Head of caudate nucleus (tissue), 42 donors: ENCODE data around the gene INCENP.

ENCODE experiments used
- DNase-seq, 42 donors: peaks; one replicate each; pipeline versions ENCODE4 v3.0.0 to v3.0.0-alpha.2; 2020 to 2021; ENCODE audit warnings: mixed read lengths in 7 of 42
- intact Hi-C: fragments of 100-400 bp; cut with DNase I; formaldehyde crosslinking; loops from one replicate; pipeline ENCODE4 v1.15.0; 2022

The INCENP gene

DNA sequence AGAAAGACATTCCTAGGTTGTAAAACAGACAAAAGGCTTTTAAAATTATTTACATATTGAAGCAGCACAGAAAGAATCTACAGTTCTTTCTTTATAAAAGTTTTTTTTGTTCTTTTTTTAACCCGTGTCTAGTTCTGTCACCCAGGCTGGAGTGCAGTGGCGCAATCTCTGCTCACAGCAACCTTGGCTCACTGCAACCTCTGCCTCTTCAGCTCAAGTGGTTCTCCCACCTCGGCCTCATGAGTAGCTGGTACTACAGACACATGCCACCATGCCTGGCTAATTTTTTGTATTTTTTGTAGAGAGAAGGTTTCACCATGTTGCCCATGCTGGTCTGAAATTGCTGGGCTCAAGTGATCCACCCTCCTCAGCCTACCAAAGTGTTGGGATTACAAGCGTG, 3.8 kb upstream of the INCENP start:
- DNase-seq = no peak
- intact Hi-C loops = no loop called here

DNA sequence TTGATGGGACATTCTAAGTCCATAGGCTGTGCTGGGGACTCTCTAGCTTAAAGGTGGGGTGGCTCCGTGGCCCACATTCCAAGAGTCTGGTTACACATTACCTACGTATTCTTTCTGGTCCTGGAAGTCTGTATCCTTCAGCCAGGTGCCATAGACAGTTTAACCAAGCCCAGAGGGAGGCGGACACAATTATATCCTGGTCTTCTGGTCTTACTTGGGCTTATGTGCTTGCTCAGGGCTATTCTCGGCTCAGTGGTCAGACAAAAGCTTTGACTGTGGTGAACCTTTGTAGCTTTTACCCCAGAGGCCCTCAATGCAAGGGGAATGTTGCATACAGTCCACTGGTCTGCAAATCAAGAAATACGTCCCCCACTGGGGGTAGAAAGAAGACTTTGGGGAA, 3.4 kb upstream of the INCENP start:
- intact Hi-C loops = no loop called here
- DNase-seq = peak in 1 of 42 donors; percentile 7

DNA sequence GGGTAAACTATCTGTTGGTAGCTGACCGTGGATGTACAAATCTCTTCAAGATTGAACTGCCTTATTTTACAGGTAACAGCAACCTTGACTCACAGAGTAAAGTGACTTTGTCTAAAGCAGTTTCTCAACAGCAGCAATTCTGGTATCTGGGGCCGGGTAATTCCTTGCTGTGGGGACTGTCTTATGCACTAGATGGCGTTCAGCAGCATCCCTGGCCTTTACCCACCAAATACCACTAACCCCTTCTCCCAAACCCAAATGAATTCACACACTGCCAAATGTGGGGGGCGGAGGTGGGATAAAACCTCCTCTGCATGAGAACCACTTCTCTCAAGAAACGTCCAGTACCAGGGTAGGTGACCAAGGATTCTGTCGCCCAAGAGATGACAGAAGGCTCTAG, 1.7 kb upstream of the INCENP start:
- peak in 1 of 42 donors; percentile 29 for DNase-seq
- intact Hi-C loops = no loop called here

DNA sequence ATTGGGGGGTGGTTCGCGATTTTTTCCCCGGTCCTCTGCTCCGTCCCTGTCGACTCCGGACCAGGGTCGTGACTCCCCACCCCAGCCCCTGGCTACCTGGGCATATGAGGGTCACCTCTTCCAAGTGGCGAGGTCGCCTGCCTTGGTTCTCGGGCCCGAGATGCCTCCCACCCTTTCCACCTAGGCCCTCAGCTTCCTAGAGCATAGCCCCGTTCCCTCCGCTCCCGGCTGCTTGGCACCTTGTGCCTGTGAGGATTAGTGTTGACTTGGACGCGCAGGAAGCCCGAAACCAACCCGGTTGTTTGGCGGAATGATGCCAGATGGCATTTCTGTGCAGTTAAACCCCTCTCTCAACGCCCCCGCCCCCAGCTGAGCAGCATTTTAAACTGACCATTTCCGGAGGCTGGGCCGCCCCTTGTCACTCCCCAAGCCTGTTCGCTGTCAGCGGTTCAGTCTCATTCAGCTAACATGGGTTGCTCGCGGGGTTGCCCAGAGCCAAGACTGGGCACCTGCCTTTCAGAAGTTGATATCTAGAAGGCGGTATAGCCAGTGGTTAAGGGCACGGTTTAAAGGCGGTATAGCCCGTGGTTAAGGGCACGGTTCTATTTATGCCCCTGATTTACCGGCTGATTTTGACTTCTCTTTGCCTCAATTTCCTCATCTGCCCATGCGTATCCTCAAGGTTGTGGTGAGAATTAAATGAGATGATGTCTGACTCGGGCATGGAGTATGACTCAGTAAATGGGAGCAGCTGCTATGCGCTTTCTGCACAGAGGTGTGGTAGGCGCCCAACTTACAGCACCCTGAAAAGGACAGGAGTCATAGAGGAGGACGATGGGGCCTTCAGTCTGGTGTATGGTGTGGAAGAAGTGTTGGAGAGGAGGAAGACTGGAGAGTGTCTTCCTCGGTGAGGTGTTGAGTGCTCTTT, 639 bp downstream of the INCENP start:
- intact Hi-C loops = no loop called here
- DNase-seq = peak in 12 of 42 donors; percentile 16 to 54 (median 20)

DNA sequence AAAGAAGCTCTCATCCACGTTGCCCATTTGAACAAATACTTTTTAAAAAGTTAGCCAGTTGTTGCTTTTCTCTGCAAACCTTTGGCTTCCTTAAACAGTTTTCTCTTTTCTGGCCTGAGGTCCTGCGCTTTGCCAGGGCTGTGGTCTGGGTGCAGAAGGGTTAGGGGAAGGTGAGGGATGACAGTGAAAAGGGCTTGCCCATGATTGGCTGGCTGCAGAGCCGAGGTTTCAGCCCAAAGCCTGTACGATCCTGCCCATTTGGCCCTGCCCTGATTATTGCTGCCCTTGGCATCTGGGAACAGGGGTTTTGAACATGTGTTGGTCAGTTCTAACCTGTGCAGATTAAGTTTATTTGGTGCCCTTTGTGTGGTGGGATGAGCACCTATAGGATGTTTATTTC, 1.5 kb downstream of the INCENP start:
- intact Hi-C loops = no loop called here
- DNase-seq = peak in 1 of 42 donors; percentile 35

DNA sequence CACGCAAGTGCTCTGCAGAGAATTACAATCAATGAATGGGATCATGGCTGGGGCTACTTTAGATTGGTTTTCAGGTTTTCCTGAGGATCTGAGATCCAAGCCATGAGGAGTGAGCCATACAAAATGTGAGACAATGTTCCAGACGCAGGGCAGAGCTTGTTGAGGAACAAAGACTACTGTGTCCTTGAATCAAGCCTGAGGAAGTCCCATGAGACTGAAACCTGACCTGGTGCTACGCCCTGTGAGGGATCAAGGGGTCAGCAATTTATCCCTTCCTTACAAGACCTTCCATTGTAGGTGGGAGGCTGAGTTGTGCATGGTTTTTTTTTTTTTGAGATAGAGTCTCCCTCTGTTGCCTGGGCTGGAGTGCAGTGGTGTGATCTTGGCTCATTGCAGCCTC, 2.1 kb downstream of the INCENP start:
- DNase-seq = no peak
- intact Hi-C loops = no loop called here

DNA sequence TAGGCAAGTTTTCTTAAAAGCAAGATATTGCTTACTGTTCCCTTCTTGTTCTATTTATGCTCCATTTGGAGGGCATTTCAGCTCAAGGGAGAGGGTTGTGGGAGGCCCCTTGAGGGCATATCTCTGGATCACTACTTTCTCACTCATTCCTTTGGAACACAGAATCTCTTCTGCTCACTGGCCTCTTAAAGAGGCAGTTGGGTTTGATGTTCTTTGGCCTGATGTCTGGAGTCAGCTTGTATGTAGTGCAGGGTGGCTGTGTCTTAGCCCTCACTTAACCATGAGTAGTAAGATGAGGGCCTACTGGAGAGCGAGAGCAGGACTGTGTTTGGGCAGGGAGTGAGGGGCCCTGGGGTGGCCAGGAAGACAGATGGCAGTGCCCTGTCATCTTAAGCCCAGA, 3.6 kb downstream of the INCENP start:
- intact Hi-C loops = no loop called here
- DNase-seq = no peak

DNA sequence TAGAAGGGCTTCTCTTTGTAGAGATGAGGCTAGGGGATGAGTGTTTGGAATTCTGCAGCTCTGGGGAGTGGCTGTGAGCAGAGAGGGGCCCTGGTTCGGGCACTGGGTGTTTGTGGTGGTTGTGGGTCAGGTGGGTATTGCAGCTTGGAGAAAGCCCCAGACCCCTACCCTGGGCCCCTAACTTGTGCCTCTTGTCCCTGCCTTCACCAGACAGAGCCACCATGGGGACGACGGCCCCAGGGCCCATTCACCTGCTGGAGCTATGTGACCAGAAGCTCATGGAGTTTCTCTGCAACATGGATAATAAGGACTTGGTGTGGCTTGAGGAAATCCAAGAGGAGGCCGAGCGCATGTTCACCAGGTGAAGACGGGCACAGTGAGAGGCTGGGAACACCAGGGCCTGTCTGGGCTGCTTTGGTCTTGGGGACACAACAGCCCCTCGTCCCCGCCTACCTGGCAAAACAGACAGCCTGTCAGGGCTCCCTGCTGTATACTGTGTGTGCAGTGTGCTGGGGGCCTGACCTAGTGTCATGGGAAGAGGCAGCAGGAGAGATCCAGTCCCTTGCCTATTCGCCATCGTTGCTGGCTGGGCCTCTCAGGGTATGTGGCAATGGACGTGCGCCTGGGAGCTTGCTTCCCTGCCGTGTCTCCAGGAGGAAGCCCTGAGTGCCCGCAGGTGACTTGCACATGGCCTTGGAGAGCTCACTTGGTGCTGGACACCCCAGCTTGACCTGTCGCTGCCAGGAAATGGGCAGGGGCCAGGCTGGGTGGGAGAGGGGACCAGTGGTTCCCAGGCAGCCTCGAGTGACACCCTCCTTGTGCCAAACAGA, 4.3 kb downstream of the INCENP start:
- peak in 1 of 42 donors; percentile 14 for DNase-seq
- intact Hi-C loops = no loop called here

DNA sequence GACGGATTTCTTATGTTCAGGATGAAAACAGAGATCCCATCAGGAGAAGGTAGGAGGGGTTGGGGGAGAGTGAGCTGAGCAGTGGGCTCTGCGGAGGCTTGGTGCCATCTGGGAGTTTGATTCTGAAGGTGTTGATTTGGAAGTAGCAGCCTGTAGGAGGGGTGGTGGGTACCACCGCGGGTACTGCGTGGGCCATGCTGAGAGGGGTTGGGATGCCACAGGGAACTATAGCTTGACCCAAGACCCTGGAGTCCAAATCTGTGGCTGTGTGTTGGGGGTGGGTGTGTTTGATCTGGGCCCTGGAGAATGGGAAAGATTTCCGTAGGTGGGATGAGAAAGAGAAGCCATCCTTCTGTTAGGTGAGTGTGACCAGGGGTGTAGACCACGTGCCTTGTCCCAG, 5.0 kb downstream of the INCENP start:
- intact Hi-C loops = no loop called here
- peak in 1 of 42 donors; percentile 9 for DNase-seq

DNA sequence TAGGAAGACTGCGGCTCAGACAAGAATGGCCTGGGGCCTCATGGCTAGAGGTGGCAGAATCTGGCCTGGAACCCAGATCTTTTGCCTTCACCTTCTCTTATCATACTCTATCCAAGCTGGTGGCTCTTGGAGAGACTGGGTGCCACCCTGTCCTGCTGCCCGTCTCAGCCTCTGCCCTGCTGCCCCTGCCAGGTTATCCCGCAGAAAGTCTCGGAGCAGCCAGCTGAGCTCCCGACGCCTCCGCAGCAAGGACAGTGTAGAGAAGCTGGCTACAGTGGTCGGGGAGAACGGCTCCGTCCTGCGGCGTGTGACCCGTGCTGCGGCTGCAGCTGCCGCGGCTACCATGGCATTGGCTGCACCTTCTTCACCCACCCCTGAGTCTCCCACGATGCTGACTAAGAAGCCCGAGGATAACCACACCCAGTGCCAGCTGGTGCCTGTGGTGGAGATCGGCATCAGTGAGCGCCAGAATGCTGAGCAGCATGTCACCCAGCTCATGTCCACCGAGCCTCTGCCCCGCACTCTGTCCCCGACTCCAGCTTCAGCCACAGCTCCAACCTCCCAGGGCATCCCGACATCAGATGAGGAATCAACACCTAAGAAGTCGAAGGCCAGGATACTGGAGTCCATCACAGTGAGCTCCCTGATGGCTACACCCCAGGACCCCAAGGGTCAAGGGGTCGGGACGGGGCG, 5.9 kb downstream of the INCENP start:
- intact Hi-C loops = no loop called here
- peak in 3 of 42 donors; percentile 10 to 36 (median 21) for DNase-seq

DNA sequence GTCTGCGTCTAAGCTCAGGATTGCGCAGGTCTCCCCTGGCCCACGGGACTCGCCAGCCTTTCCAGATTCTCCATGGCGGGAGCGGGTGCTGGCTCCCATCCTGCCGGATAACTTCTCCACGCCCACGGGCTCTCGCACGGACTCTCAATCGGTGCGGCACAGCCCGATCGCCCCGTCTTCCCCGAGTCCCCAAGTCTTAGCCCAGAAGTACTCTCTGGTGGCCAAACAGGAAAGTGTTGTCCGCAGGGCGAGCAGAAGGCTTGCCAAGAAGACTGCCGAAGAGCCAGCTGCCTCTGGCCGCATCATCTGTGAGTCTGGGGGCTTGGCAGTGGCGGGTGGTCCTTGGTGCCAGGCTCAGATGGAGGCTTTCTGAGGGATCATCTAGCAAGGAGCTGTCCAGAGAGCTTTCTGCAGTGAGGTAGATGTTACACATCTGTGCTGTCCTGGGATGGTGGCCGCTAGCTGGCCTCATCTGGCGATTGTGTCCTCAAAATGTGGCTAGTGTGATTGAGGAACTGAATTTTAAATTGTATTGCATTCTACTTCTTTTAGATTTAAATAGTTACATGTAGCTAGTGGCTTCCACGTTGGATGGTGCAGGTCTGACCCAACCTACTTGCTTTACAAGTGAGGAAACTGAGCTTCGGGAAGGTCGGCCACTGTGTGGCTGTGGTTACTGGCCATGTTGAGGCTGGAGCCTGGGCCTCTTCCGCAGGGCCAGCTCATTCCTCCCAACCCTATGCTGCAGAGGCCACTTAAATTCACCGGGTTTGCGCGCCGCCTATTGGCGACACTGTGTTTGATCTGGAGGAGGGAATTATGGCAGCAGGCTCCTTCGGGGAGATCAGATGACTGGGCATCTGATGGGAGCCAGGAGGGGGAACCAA, 6.7 kb downstream of the INCENP start:
- intact Hi-C loops = no loop called here
- peak in 4 of 42 donors; percentile 13 to 28 (median 18) for DNase-seq

DNA sequence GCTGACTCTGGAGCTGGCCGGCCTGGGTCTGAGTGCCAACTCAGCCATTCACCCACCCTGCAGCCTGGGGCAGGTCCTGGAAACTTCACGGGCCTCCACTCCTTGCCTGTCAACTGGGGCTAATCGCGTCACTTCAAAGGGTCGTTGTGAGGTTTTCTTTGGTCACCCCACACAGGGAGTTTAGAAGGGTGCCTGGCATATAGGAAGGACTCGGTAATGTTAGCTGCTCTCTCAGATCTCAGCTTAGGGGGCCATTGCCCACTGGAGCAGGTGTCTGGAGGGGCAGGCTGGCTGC, 7.3 kb downstream of the INCENP start:
- peak in 3 of 42 donors; percentile 2 to 16 (median 13) for DNase-seq
- intact Hi-C loops = no loop called here

DNA sequence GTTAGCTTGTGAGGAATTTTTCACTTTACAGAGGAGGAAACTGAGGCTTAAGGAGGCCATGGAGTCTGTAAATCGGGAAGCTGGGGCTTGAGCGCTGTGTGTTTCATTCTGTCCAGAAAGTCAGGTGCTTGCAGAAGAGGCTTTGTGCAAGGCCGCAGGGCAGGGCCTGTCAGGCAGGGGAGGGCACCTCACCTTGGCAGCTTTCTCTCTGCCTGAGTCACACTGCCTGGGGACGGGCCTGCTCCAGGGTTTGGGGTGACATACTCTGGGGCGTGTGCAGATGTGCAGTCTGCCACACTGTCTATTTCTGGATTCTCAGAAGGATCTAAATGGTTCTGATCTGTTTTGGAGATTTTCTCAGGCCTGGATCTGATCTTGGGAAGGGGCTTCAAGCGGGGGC, 8.4 kb downstream of the INCENP start:
- intact Hi-C loops = no loop called here
- DNase-seq = peak in 6 of 42 donors; percentile 7 to 40 (median 22)

DNA sequence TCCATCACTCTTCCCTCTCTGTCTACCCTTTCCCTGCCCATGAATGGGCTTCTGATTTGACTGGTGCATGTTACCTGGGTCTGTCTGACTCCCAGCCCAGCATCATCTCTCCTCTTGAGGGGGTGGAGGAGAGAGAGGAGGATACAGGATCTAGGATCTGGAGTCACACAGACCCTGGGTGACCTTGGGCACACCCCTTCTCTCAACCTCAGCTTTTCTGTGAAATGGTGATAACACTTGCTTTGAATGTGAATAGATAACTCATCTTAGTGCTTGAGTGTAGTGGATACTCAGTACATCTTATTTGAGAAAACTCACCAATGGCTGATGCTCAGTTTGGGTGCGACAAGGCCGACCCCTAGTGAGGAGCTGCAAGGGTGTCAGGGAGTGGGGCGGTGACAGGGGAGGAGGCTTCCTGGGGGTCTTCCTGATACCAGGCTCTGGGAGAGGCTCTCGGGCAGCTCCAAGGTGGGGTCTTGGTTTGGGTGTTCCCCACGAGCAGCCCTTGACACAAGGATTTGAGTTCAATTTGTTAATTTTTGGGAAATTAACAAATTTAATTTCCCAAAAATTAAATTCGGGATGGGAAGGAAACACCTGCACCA, 9.0 kb downstream of the INCENP start:
- peak in 4 of 42 donors; percentile 4 to 26 (median 20) for DNase-seq
- intact Hi-C loops = no loop called here

DNA sequence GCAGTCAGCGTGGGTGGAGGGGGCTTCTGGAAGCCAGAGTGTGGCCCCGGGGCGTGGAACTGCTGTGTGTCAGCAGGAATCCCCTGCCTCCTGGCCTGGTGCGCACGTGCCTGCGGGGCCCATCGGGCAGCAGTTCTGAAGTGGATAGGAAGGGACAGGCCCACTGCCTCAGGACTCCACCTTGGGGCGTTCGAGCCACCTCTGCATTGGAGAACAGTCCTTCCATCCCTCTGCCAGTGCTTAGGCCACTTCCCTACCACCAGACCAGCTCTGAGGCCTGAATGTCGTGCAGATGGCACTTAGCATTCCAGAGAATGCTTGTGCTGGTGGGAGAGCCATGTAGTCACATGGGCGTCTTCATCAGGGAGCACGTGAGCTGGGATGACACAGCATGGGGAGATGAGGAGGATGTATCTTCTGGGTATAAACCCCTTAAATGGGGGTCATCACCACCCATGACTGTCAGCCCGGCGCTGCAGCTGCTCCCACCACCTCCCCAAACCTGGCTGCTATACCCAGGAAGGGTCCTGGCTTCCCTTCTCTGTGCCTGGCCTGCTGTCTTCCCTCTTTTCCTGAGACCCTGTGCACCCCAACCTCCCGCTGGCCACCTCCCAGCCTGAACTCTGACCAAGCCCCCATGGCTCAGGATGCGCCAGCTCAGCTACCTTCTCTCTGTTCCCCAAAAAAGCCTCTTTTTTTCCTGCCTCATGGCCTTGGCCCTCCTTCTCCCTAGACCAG, 9.7 kb downstream of the INCENP start:
- intact Hi-C loops = no loop called here
- DNase-seq = peak in 8 of 42 donors; percentile 10 to 40 (median 20)

DNA sequence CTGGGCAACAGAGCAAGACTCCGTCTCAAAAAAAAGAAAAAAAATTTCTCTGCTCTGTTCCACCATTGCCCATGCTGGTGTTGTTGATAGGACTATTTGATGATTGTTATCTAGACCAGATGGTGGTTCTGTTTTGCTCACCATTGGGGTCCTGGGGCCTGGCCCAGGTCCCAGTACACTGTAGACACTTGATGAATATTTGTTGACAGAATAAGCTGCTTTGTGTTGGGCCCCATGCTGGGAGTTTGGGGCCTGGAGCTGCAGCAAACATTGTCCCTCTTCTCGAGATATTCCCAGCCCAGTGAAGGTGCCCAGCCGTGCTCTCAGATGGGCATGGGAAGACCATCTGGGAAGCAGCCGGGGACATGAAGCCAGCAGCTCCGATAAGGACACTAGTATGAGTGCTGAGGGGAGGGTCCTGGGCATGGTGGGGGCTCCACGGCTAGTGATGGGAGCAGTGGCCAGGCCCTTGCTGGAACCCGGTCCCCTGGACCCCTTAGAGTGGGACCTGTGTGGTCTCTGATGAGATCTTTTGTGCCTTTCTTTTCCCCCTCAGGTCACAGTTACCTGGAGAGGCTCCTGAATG, 13.6 kb downstream of the INCENP start:
- intact Hi-C loops = no loop called here
- peak in 7 of 42 donors; percentile 2 to 16 (median 7) for DNase-seq
